Panc1 (cell line): ENCODE data around the gene SEC63.
"Not testable (repeated sequence)": the region's sequence is repeated elsewhere in the genome, so short reads cannot be mapped to it uniquely, and the experiment has no call there.

Experiments used
- SIN3A ChIP-seq: IDR thresholded peaks from 2 replicates; pipeline ENCODE4 v1.6.1; 2012; ENCODE audit warnings: low read depth, mild to moderate bottlenecking, low read length, moderate library complexity, borderline replicate concordance; ENCODE audit not compliant: insufficient read depth
- TCF7L2 ChIP-seq: IDR thresholded peaks from 2 replicates; pipeline ENCODE4 v1.6.1; 2011; ENCODE audit warnings: mild to moderate bottlenecking, low read depth, low read length, inconsistent platforms
- TF ChIP-seq, protein P1 (sequence below): fragments of 450-650 bp; IDR thresholded peaks from 2 replicates; pipeline ENCODE4 v1.5.1; 2017; ENCODE audit warnings: mild to moderate bottlenecking

DNA sequence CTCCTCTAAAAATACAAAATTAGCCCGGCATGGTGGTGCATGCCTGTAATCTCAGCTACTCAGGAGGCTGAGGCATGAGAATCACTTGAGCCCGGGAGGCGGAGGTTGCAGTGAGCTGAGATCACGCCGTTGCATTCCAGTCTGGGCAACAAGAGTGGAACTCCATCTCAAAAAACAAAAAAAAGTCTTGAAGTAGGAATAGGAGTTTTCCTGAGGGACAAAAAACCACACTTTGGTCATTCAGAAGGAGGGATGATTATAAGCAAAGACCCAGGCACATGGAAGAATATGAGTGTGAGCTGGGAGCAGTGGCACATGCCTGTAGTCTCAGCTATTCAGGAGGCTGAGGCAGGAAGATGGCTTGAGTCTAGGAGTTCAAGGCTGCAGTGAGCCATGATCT lies 42.3 kb upstream of the SEC63 start:
- TF ChIP-seq, protein P1, sequence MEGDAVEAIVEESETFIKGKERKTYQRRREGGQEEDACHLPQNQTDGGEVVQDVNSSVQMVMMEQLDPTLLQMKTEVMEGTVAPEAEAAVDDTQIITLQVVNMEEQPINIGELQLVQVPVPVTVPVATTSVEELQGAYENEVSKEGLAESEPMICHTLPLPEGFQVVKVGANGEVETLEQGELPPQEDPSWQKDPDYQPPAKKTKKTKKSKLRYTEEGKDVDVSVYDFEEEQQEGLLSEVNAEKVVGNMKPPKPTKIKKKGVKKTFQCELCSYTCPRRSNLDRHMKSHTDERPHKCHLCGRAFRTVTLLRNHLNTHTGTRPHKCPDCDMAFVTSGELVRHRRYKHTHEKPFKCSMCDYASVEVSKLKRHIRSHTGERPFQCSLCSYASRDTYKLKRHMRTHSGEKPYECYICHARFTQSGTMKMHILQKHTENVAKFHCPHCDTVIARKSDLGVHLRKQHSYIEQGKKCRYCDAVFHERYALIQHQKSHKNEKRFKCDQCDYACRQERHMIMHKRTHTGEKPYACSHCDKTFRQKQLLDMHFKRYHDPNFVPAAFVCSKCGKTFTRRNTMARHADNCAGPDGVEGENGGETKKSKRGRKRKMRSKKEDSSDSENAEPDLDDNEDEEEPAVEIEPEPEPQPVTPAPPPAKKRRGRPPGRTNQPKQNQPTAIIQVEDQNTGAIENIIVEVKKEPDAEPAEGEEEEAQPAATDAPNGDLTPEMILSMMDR, result not testable (repeated sequence)
- not testable (repeated sequence) for TF ChIP-seq SIN3A, TCF7L2
